Gastrocnemius medialis (tissue), 4 donors: ENCODE measurements around the gene NAV2. TPM values are rescaled to one million over a fixed set of nuclear protein-coding genes. Genes with fewer than 3 reads are reported as not detected.

Experiments used
- ATAC-seq, 2 donors: fragments of 150-250 bp; one replicate each; pipeline ENCODE4 v1.9.1; 2016
- DNase-seq, 2 donors: peaks; one replicate each; pipeline ENCODE4 v3.0.0-alpha.2; 2019
- H3K27ac ChIP-seq, 4 donors: fragments of 200-600 bp; sonication (generic); 1 replicate in 1 of 4; 2 replicates in 3 of 4; pipeline ENCODE4 v1.5.1; 2016 to 2018; ENCODE audit warnings: mild to moderate bottlenecking in 2 of 4, moderate library complexity in 1 of 4
- H3K27me3 ChIP-seq, 3 donors: fragments of 200-600 bp; sonication (generic) in 2 of 3; 1 replicate in 1 of 3; 2 replicates in 2 of 3; pipeline versions ENCODE4 v1.5.1 to v1.6.0; 2016 to 2019; ENCODE audit warnings: mild to moderate bottlenecking in 1 of 3, moderate library complexity in 1 of 3
- H3K36me3 ChIP-seq, 2 donors: fragments of 200-600 bp; sonication (generic) in 1 of 2; one replicate each; pipeline ENCODE4 v1.5.1; 2017 to 2018
- H3K4me1 ChIP-seq, 2 donors: fragments of 200-600 bp; sonication (generic) in 1 of 2; one replicate each; pipeline ENCODE4 v1.5.1; 2016 to 2017; ENCODE audit warnings: mild to moderate bottlenecking in 2 of 2
- H3K4me3 ChIP-seq, 4 donors: fragments of 200-600 bp; sonication (generic) in 3 of 4; 1 replicate in 1 of 4; 2 replicates in 3 of 4; pipeline ENCODE4 v1.5.1; 2016 to 2019; ENCODE audit warnings: mild to moderate bottlenecking in 2 of 4
- H3K9me3 ChIP-seq, 3 donors: fragments of 200-600 bp; sonication (generic) in 2 of 3; 1 replicate in 1 of 3; 2 replicates in 2 of 3; pipeline ENCODE4 v1.5.1; 2016 to 2019
- CTCF ChIP-seq, 5 experiments: fragments of 450-650 bp in 3 of 5; fragments of 200-600 bp in 2 of 5; sonication (generic) in 2 of 5; IDR thresholded peaks in 4 of 5; conservative IDR thresholded peaks in 1 of 5; 1 replicate in 4 of 5; 2 replicates in 1 of 5; pipeline ENCODE4 v1.5.1; 2016 to 2019; ENCODE audit warnings: antibody characterized with exemption in 5 of 5, mild to moderate bottlenecking in 3 of 5, moderate library complexity in 3 of 5
- POLR2A ChIP-seq, 2 donors: fragments of 450-650 bp; IDR thresholded peaks; one replicate each; pipeline ENCODE4 v1.6.1; 2017; ENCODE audit warnings: antibody characterized with exemption in 2 of 2, mild to moderate bottlenecking in 2 of 2, moderate library complexity in 2 of 2
- in situ Hi-C, 4 donors: fragments of 200-750 bp; cut with MboI; loops; one replicate each; pipeline versions ENCODE4 v1.15.0 to v1.8.0; 2017; ENCODE audit warnings: low sequenced_read_pairs in 4 of 4
- intact Hi-C: fragments of 100-400 bp; cut with DNase I; formaldehyde crosslinking; loops from one replicate; pipeline ENCODE4 v1.15.1; 2023; ENCODE audit warnings: low total_unique reads
- total RNA-seq, 4 donors: library from RNA; depleted of rRNA; stranded (reverse); fragments of >200 nt; gene quantifications; one replicate each; pipeline versions ENCODE4 v1.1.0 to v1.2.3, GENCODE V29; 2016

The NAV2 gene
- total RNA-seq, 4 donors from 2014 or later, result 3.2 to 7.7 (median 5.5) TPM

GRCh38 chr11:19879307-19880087 lies 166.9 kb downstream of the NAV2 start:
- H3K9me3 ChIP-seq, result no peaks in the 10 kb centered on the region
- no peak for ATAC-seq
- TF ChIP-seq CTCF (IDR thresholded peaks at IDR 0.05 in 4 of 5, conservative IDR thresholded peaks at IDR 0.05 in 1 of 5), result no peak
- no peak for TF ChIP-seq POLR2A (IDR thresholded peaks at IDR 0.05)
- intact Hi-C loops (no loop called here), in situ Hi-C loops (loop anchor here in 1 of 4 donors (25.0 kb wide), 1 partner anchor 108 kb away; no protein-coding TSS in a partner anchor)
- peaks cover 0 to 6% of the 10 kb centered on the region in 2 donors for H3K4me1 ChIP-seq
- no peak overlapping the region for H3K4me3 ChIP-seq
- H3K27me3 ChIP-seq, result no peaks in the 10 kb centered on the region
- no peak for DNase-seq
- H3K36me3 ChIP-seq, result no peaks in the 10 kb centered on the region
- no peak overlapping the region for H3K27ac ChIP-seq

GRCh38 chr11:19880088-19880345 lies 167.4 kb downstream of the NAV2 start:
- H3K27me3 ChIP-seq, result no peaks in the 10 kb centered on the region
- peaks cover 0 to 6% of the 10 kb centered on the region in 2 donors for H3K4me1 ChIP-seq
- no peak overlapping the region for H3K4me3 ChIP-seq
- TF ChIP-seq POLR2A (IDR thresholded peaks at IDR 0.05) (no peak), CTCF (IDR thresholded peaks at IDR 0.05 in 4 of 5, conservative IDR thresholded peaks at IDR 0.05 in 1 of 5) (no peak)
- no peaks in the 10 kb centered on the region for H3K36me3 ChIP-seq
- intact Hi-C loops, result no loop called here
- in situ Hi-C loops, result loop anchor here in 1 of 4 donors (25.0 kb wide), 1 partner anchor 107 kb away; no protein-coding TSS in a partner anchor
- no peak for ATAC-seq
- no peak overlapping the region for H3K27ac ChIP-seq
- no peak for DNase-seq
- no peaks in the 10 kb centered on the region for H3K9me3 ChIP-seq

- intact Hi-C loops, result no loop called here
- no peaks in the 10 kb centered on the region for H3K27me3 ChIP-seq
- DNase-seq (no peak), ATAC-seq (no peak)
- TF ChIP-seq POLR2A (IDR thresholded peaks at IDR 0.05) (no peak), CTCF (IDR thresholded peaks at IDR 0.05 in 4 of 5, conservative IDR thresholded peaks at IDR 0.05 in 1 of 5) (no peak)
- in situ Hi-C loops, result loop anchor here in 1 of 4 donors (25.0 kb wide), 1 partner anchor 106 kb away; no protein-coding TSS in a partner anchor
- peaks cover 0 to 6% of the 10 kb centered on the region in 2 donors for H3K4me1 ChIP-seq
- no peaks in the 10 kb centered on the region for H3K36me3 ChIP-seq
- H3K27ac ChIP-seq, result no peak overlapping the region
- H3K9me3 ChIP-seq, result no peaks in the 10 kb centered on the region
- no peak overlapping the region for H3K4me3 ChIP-seq
Observed at GRCh38 chr11:19881177-19881576, 168.5 kb downstream of the NAV2 start.

- in situ Hi-C loops (loop anchor here in 1 of 4 donors (25.0 kb wide), 1 partner anchor 105 kb away; no protein-coding TSS in a partner anchor), intact Hi-C loops (no loop called here)
- Histone ChIP-seq H3K27ac (no peak overlapping the region), H3K36me3 (no peaks in the 10 kb centered on the region), H3K9me3 (no peaks in the 10 kb centered on the region), H3K27me3 (no peaks in the 10 kb centered on the region), H3K4me1 (peaks cover 0 to 6% of the 10 kb centered on the region in 2 donors), H3K4me3 (no peak overlapping the region)
- DNase-seq (no peak), ATAC-seq (no peak)
- TF ChIP-seq CTCF (IDR thresholded peaks at IDR 0.05 in 4 of 5, conservative IDR thresholded peaks at IDR 0.05 in 1 of 5), result no peak
- TF ChIP-seq POLR2A (IDR thresholded peaks at IDR 0.05), result no peak
Observed at GRCh38 chr11:19882356-19882755, 169.7 kb downstream of the NAV2 start.
